ENCODE data around the gene TMEM250.

DNA sequence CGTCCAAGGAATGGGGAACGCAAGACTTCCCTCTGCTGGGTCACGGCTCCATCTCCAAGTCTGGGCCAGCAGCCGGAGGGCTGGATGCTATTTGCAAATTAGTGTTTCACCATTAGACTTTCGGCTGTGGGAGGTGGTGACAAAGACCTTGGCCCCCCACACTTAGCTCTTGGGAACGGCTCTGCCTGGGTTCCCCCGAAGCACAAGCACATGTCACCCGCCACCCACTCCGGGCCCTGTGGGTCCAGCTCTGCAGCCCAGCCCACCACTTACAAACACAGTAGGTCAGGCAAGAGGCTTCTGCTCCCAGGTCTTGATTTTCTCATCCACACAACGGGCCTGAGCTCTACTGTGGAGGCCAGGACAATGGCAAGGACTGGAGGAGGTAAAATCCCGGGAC is 25.8 kb upstream of the TMEM250 start:
- TF ChIP-seq POLR2A (IDR thresholded peaks at IDR 0.05) (no peak), EP300 (IDR thresholded peaks at IDR 0.05) (no peak)
- TF ChIP-seq, protein P1, sequence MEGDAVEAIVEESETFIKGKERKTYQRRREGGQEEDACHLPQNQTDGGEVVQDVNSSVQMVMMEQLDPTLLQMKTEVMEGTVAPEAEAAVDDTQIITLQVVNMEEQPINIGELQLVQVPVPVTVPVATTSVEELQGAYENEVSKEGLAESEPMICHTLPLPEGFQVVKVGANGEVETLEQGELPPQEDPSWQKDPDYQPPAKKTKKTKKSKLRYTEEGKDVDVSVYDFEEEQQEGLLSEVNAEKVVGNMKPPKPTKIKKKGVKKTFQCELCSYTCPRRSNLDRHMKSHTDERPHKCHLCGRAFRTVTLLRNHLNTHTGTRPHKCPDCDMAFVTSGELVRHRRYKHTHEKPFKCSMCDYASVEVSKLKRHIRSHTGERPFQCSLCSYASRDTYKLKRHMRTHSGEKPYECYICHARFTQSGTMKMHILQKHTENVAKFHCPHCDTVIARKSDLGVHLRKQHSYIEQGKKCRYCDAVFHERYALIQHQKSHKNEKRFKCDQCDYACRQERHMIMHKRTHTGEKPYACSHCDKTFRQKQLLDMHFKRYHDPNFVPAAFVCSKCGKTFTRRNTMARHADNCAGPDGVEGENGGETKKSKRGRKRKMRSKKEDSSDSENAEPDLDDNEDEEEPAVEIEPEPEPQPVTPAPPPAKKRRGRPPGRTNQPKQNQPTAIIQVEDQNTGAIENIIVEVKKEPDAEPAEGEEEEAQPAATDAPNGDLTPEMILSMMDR (IDR thresholded peaks at IDR 0.05) = no peak

Data from gastroesophageal sphincter (tissue), 3 donors.